GM18873 (cell line): ENCODE results near the gene MMS19.
A peak's percentile ranks its signal among the peaks of the same experiment; 100 is the strongest.

Experiments
- ATAC-seq: cut with Tn5 transposase; IDR thresholded peaks from one replicate; pipeline ENCODE4 v1.9.1; 2021; ENCODE audit warnings: mild to moderate bottlenecking, moderate library complexity, moderate number of reproducible peaks; ENCODE audit not compliant: unreplicated experiment, low FRiP score

MMS19 gene, protein sequence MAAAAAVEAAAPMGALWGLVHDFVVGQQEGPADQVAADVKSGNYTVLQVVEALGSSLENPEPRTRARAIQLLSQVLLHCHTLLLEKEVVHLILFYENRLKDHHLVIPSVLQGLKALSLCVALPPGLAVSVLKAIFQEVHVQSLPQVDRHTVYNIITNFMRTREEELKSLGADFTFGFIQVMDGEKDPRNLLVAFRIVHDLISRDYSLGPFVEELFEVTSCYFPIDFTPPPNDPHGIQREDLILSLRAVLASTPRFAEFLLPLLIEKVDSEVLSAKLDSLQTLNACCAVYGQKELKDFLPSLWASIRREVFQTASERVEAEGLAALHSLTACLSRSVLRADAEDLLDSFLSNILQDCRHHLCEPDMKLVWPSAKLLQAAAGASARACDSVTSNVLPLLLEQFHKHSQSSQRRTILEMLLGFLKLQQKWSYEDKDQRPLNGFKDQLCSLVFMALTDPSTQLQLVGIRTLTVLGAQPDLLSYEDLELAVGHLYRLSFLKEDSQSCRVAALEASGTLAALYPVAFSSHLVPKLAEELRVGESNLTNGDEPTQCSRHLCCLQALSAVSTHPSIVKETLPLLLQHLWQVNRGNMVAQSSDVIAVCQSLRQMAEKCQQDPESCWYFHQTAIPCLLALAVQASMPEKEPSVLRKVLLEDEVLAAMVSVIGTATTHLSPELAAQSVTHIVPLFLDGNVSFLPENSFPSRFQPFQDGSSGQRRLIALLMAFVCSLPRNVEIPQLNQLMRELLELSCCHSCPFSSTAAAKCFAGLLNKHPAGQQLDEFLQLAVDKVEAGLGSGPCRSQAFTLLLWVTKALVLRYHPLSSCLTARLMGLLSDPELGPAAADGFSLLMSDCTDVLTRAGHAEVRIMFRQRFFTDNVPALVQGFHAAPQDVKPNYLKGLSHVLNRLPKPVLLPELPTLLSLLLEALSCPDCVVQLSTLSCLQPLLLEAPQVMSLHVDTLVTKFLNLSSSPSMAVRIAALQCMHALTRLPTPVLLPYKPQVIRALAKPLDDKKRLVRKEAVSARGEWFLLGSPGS

GRCh38 chr10:97498076-97498840, at the start of gene MMS19:
TSS of gene MMS19 (minus strand) at chr10:97498422. CDS start at chr10:97498384, 38 bp downstream.
- ATAC-seq, result peak; percentile 80

- no peak for ATAC-seq
These were observed 49.7 kb upstream of the MMS19 start for GRCh38 chr10:97547962-97548361.

DNA sequence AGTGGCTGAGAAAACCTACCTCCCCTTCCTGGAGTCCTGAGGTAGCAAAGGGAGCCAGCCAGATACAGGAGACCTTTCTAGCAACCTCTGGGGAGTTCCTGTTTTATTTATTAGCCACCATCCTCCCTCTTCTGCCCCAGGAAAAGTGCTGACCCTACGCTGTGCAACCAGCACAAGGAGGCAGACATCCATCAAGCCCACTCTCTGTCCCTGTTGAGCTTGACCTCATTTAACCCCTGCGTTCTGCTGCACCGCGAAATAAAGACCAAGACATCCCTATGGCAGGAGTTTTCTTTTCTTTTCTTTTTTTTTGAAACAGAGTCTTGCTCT, 49.0 kb upstream of the MMS19 start:
- ATAC-seq, result no peak

DNA sequence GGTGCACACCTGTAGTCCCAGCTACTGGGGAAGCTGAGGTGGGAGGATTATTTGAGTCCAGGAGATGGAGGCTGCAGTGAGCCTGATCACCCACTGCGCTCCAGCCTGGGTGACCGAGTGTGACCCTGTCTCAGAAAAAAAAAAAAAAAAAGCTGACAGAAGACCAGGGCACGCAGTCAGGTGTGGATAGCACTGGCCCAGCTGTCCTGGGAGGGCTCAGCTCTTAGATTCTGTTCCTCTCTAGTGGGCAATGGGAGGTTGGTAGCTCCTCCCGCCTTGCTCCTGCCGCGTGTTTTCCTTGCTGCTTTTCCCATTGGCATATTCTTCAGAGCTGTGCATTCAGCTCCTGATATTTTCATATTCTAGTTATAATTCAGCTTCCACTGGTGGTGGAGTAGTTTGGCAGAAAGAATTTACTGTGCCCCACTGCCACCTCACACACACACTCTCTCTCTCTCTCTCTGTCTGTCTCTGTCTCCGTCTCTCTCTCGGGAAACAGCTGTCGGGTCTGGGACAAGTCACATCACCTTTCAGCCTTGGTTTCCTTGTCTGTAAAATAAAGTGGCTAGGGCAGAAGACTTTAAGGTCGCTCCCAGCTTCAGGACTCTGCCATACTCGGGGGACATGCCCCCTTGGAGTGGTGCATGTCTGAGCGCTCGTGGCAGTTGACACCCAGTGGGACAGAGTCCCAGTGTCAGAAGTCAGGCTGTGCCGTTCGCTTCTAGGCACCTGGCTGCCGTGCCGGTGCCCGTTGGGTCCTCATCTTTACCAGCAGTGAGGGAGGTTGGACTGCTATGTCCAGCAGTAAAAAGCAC, 48.4 kb upstream of the MMS19 start:
- no peak for ATAC-seq

GRCh38 chr10:97543025-97543546, 44.9 kb upstream of the MMS19 start:
- ATAC-seq, result no peak

DNA sequence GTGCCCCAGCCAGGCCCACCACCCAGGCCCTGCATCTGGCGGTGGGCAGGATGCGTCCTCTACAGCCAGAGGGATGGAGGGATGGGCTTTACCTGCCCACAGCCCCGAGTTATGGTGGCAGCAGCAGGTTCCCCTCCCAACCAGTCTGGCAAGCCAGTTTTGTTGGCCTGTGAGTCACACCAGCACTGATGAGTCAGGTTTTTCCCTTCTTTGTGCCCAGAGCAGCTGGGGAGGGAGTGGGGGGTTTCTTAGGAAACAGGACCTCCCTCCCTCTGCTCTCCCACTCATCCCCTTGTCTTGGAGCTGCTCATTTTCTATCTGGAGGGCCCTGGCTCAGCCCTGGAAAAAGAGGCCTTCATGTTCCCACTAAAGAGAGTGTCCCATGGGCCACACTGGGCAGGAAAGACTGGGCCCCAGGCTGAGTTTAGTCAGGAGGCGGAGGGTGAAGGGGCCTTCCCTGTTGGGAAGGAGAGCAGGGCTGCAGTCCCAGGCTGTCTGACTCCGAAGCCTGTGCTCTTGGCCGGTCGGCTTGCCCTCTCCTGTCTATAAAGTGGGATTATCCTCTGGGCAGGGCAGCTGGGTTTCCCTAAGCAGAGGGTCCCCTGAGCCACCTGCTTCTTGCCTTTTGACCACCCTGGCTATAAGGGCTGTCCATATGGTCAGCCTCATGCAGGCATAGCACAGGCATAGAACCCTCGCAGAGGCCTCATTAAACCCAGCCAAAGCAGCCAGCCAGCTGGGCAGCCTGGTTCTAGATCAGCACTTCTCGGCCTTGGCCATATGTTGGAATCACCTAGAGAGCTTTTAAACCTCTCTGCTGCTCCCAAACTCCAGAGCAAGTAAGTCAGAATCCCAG, 44.2 kb upstream of the MMS19 start:
- no peak for ATAC-seq

GRCh38 chr10:97540669-97541500, 42.7 kb upstream of the MMS19 start:
- no peak for ATAC-seq

GRCh38 chr10:97539523-97540200, 41.4 kb upstream of the MMS19 start:
- no peak for ATAC-seq

- no peak for ATAC-seq
These were observed 40.6 kb upstream of the MMS19 start for GRCh38 chr10:97538839-97539238.

DNA sequence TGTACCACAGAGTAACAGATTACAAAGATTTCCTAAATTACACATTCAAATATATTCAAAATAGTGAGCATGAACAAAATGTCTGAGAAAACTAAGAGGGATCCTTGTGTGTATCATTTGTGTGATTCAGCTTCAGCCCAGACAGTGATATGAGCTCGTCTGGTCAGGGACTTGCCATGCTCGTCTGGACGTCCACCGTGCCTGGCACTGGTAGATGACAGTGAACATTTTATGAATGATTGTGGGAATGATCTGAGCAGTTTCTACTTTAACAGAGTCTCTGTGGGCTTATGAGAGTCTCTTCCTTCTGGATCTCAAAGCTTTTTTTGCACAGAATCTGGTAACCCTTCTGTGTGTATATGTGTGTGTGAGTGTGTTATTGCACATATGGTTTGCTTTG, 40.2 kb upstream of the MMS19 start:
- no peak for ATAC-seq

DNA sequence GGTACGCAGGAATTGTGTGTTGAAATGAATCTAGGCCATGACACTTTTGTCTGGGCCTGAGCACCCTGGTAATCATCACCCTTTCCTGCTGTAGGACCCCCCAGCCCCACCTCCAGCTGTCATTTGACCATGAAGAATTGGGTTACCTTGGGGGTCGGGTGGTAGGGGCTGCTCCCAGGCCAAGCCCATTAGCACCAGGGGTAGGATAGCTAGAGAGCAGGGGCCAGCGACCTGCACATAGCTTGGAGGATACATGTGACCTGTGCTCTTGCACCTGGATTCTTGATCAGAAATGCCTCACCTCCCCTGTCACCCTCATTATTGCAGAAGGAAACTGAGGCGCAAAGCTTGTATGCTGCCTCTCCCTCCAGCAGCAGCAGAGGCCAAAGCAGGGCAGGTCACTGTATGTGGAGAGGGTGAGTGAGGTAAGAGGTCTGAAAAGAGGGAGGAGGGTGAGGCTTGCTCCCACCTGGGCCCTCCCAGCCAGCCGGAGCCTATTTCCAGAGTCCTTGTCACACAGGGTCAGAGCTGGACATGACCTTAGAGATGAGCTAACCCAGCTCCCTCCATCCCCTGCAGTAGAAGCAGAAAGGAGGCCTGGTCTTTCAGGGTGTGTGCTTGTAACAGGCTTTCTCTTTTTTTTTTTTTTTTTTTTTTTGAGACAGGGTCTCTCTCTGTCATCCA, 39.1 kb upstream of the MMS19 start:
- no peak for ATAC-seq

DNA sequence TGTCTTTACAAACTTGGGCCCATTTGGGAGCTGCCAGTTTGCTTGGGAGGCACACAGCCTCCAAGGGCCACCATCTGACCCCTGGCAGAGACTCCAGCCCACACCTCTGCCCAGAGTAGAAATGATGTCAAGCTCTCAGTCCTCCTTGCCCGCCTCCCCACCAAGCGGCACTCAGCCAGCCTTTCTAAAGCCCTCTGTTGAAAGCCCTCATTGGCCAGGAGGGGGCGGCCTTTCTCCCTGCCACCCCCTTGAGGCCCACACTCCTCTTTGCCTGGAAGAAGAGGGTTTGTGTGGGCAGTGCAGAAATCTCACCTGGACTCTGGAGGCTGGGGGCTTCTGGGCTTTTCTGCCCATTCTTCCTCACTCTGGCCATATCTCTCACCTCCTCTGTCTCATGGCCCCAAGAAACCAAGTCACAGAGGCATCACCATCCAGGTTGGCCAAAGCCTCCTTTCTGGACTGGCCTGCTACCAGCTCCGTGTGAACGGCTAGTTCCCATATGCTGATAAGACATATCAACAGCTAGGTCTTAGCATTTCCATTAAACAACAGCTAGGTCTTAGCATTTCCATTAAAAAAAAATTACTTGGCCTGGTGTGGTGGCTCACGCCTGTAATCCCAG, 36.6 kb upstream of the MMS19 start:
- ATAC-seq, result no peak

GRCh38 chr10:97533888-97534287, 35.7 kb upstream of the MMS19 start:
- ATAC-seq, result no peak

DNA sequence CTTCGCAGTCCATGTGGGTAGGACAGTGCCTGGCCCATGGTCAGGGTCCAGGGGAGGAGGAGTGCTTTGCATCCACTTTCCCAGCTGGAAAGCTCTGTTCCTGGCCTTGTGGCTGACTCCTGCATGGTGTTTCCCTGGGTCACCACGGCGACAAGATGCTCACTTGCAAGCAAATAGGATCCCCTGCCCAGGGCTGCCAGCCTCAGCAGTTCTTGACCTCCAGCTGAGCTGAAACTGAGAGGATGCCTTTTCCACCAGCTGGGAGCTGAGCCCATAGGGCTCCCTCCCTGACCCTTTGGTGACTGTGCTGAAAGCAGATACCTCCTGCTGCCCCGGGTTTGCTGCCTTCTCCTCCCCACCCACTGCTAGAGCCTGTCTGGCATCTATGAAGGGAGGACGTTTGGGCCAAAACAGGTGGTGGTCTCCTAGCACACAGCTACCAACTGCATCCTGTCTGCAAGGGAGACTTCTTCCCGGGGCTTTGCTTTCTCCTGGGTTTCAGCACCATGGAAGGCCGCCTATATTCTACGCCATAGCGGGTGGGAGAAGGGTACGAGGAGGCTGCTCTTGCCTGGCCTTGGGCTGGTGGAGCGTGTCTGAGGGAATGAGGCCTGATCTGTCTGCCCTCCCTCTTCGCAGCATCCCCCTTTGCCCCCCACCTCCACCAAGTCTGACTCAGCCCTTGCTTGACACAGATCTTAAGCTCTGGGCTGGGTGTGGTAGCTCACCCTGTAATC, 34.9 kb upstream of the MMS19 start:
- no peak for ATAC-seq

DNA sequence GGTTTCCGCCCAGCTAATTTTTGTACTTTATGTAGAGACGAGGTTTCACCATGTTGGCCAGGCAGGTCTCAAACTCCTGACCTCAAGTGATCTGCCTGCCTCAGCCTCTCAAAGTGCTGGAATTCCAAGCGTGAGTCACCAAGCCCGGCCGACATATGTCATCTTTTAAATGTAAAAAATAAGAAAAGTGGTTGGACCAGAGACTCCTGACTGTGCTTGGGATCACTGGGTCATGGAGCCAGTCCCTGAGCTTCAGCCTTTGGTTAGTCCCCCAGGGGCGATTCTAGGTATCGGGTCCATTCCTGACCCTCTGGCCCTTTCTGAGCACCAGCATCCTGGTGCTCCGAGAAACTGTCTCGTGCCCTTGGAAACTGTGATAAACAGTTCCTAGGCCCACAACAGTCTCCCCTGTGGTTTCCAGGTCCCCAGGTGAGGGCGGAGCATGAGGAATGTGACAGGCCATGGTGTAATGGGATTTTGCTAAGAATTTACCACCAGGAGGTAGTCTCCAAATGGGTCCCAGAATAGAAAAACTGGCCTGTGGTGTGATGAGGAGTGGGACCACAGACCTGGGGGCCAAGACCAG, 33.3 kb upstream of the MMS19 start:
- no peak for ATAC-seq
